Neural crest cell (in vitro differentiated cells): ENCODE data around the gene GALNT18. TPM values are rescaled to one million over a fixed set of nuclear protein-coding genes. Genes with fewer than 3 reads are reported as not detected.

Experiments
- DNase-seq: peaks from one replicate; pipeline ENCODE4 v3.0.0; 2021; ENCODE audit warnings: low read depth, mixed read lengths, low spot score
- H3K27ac Mint-ChIP-seq: one replicate; pipeline ENCODE4 v1.8.0; 2021; ENCODE audit warnings: mild to moderate bottlenecking, mixed read lengths; ENCODE audit not compliant: unreplicated experiment
- H3K27me3 Mint-ChIP-seq: 2 replicates; pipeline ENCODE4 v1.8.0; 2021; ENCODE audit warnings: low read depth, mild to moderate bottlenecking, mixed read lengths
- H3K36me3 Mint-ChIP-seq: 2 replicates; pipeline ENCODE4 v1.8.0; 2021; ENCODE audit warnings: low read depth, mild to moderate bottlenecking, mixed read lengths
- H3K4me1 Mint-ChIP-seq: 2 replicates; pipeline ENCODE4 v1.8.0; 2021; ENCODE audit warnings: mixed read lengths
- H3K4me3 Mint-ChIP-seq: one replicate; pipeline ENCODE4 v1.8.0; 2021; ENCODE audit warnings: mild to moderate bottlenecking, mixed read lengths
- H3K9me3 Mint-ChIP-seq: 2 replicates; pipeline ENCODE4 v1.8.0; 2021; ENCODE audit warnings: mixed read lengths
- total RNA-seq: library from RNA; stranded (reverse); gene quantifications from 2 replicates; pipeline ENCODE4 v1.2.1, GENCODE V29; 2021
- TF ChIP-seq, protein P1 (sequence below): fragments of 200-600 bp; sonication (generic); conservative IDR thresholded peaks from 2 replicates; pipeline ENCODE4 v1.5.0; 2021; ENCODE audit warnings: antibody characterized with exemption, mild to moderate bottlenecking

The GALNT18 gene
- total RNA-seq, 1 donor from 2014 or later: 2.8 TPM

DNA sequence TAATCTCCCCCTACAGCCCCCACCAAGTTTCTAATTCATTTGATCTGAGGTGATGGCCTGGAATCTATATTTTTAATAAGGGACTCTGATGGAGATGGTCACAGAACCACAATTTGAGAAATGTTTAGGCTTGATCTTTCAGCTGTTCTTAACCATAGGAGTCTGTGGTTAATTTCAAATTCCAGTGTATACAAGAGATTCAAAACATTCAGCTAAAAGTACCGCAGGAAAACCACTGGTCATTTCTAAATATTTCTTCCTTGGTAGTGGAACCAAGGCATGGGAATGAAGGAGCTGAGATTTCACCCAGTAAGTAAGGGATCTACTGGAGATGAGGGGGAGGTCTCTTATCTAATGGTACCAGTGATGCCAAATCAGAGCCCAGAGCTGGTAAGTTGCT, 18.3 kb upstream of the GALNT18 start:
- TF ChIP-seq, protein P1, sequence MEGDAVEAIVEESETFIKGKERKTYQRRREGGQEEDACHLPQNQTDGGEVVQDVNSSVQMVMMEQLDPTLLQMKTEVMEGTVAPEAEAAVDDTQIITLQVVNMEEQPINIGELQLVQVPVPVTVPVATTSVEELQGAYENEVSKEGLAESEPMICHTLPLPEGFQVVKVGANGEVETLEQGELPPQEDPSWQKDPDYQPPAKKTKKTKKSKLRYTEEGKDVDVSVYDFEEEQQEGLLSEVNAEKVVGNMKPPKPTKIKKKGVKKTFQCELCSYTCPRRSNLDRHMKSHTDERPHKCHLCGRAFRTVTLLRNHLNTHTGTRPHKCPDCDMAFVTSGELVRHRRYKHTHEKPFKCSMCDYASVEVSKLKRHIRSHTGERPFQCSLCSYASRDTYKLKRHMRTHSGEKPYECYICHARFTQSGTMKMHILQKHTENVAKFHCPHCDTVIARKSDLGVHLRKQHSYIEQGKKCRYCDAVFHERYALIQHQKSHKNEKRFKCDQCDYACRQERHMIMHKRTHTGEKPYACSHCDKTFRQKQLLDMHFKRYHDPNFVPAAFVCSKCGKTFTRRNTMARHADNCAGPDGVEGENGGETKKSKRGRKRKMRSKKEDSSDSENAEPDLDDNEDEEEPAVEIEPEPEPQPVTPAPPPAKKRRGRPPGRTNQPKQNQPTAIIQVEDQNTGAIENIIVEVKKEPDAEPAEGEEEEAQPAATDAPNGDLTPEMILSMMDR: no peak
- DNase-seq: no peak
- Mint-ChIP-seq H3K4me1 (no peaks in the 10 kb centered on the region), H3K9me3 (no peaks in the 10 kb centered on the region), H3K27ac (no peak overlapping the region), H3K36me3 (no peaks in the 10 kb centered on the region), H3K27me3 (no peaks in the 10 kb centered on the region), H3K4me3 (no peak overlapping the region)

DNA sequence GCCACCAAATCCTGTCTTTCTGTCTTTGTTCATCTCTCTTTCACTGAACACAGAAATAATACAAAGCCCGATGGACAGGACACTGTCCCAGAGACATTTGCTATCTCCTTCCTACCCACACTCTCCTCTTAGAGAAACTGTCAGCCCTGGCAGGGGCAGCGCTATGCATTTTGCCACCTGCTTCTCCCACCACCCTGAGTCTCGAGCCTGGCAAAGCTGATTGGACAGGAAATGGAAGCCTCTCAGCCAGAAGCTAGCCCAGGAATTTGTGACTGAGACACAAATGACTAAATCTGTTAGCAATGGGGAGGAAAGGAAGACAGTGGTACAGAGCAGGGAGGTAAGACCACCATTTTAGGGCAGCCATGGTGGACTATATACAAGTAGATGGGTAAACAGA, 14.9 kb upstream of the GALNT18 start:
- H3K4me1 Mint-ChIP-seq: no peaks in the 10 kb centered on the region
- no peak overlapping the region for H3K27ac Mint-ChIP-seq
- TF ChIP-seq, protein P1: no peak
- no peaks in the 10 kb centered on the region for H3K9me3 Mint-ChIP-seq
- H3K4me3 Mint-ChIP-seq: no peak overlapping the region
- H3K27me3 Mint-ChIP-seq: no peaks in the 10 kb centered on the region
- no peak for DNase-seq
- no peaks in the 10 kb centered on the region for H3K36me3 Mint-ChIP-seq

DNA sequence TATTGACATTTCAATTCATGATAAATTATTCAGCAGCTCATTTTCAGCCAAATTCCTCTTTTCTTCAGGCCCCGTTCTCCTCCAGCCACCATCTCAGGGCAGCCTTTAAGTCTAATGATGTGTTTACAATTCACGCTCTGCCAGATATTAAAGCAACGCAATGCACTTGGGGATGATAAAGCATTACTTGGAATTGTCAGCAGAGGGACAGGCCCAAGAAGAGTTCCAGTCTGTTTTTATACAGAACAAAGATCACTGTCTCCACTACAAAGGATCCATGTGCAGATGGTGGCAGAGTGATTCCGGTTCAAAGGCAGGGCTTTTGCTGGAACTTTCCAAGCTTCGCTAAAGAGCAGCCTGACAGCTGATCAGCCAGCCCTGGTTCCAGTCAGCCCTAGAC, 13.6 kb upstream of the GALNT18 start:
- no peak overlapping the region for H3K27ac Mint-ChIP-seq

DNA sequence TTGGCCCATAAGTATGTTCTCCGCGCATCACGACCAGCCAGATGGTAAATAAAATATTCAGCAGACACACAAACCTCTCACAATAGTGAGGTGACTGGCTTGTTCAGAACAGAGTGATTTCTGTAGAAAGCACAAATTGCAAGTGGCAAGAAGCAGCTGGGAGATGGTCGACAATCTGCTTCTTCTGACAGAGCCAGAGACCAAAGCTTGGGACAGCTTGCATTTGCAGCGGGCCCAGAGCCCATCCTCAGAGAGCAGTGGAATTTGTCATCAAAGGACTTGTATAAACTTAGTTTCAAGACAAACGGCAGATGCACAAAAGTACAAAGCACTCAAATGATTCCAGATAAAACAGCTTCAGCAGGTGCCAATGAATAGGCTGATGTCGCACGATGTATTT, 7.6 kb upstream of the GALNT18 start:
- H3K9me3 Mint-ChIP-seq: no peaks in the 10 kb centered on the region
- no peak overlapping the region for H3K27ac Mint-ChIP-seq
- H3K4me1 Mint-ChIP-seq: no peaks in the 10 kb centered on the region
- H3K36me3 Mint-ChIP-seq: no peaks in the 10 kb centered on the region
- peaks cover under 1% of the 10 kb centered on the region for H3K27me3 Mint-ChIP-seq
- no peak overlapping the region for H3K4me3 Mint-ChIP-seq
- DNase-seq: no peak
- TF ChIP-seq, protein P1: no peak

More for the DNA sequence above, 13.6 kb upstream of the GALNT18 start:
- H3K4me3 Mint-ChIP-seq: no peak overlapping the region
- H3K9me3 Mint-ChIP-seq: no peaks in the 10 kb centered on the region
- no peaks in the 10 kb centered on the region for H3K4me1 Mint-ChIP-seq
- H3K36me3 Mint-ChIP-seq: no peaks in the 10 kb centered on the region
- no peak for DNase-seq
- no peaks in the 10 kb centered on the region for H3K27me3 Mint-ChIP-seq
- TF ChIP-seq, protein P1: no peak

DNA sequence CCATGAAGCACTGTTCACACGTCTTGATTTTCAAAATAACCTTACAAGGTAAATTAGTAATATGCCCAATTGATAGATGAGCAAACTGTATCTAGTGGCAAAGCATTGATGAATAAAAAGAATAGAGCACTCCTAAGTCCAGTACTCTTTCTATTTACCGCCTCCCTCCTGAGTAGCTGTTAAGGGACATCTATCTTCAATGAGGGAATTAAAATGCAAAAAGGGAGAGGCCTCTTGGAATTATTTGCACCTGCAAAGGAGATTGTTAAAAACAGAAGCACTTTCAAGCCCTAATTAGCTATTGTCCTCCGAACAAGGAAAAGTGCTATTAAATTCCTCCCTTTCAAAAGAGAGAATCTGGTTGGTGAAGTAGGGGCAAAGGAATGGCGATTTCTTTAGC, 6.8 kb upstream of the GALNT18 start:
- Mint-ChIP-seq H3K27me3 (peaks cover 6% of the 10 kb centered on the region), H3K4me3 (no peak overlapping the region), H3K4me1 (no peaks in the 10 kb centered on the region), H3K9me3 (no peaks in the 10 kb centered on the region), H3K27ac (no peak overlapping the region), H3K36me3 (no peaks in the 10 kb centered on the region)
- TF ChIP-seq, protein P1: no peak
- no peak for DNase-seq

DNA sequence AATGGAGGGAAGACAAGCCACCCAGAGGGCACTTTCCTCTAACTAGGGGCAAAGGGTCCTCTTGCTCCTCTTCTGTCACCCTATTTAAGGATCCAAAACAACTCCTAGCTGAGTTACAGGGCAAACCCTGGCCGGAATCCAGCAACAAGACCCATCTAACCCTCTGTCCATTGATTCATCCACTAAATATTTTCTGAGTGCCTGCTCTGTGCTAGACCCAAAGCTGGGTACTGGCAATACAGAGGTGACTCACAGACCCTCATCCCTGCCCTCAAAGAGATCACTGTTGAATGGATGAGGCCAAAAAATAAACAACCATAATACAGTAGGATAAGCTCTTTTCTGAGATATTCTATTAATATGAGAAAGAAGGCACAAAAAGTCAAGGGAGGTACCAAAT, 4.3 kb upstream of the GALNT18 start:
- H3K27me3 Mint-ChIP-seq: peaks cover 19% of the 10 kb centered on the region
- no peak overlapping the region for H3K27ac Mint-ChIP-seq
- peaks cover 3% of the 10 kb centered on the region for H3K4me1 Mint-ChIP-seq
- no peaks in the 10 kb centered on the region for H3K36me3 Mint-ChIP-seq
- no peaks in the 10 kb centered on the region for H3K9me3 Mint-ChIP-seq
- TF ChIP-seq, protein P1: no peak
- H3K4me3 Mint-ChIP-seq: no peak overlapping the region
- no peak for DNase-seq
